Activated T-cell treated with anti-CD3 and anti-CD28 coated beads, Interleukin-2, amount 50 U/mL, for 48 hours (primary cell): ENCODE data around the gene SARDH.

Experiments used
- DNase-seq, 2 experiments: peaks; one replicate each; pipeline ENCODE4 v3.0.0-alpha.2; 2020

SARDH gene

DNA sequence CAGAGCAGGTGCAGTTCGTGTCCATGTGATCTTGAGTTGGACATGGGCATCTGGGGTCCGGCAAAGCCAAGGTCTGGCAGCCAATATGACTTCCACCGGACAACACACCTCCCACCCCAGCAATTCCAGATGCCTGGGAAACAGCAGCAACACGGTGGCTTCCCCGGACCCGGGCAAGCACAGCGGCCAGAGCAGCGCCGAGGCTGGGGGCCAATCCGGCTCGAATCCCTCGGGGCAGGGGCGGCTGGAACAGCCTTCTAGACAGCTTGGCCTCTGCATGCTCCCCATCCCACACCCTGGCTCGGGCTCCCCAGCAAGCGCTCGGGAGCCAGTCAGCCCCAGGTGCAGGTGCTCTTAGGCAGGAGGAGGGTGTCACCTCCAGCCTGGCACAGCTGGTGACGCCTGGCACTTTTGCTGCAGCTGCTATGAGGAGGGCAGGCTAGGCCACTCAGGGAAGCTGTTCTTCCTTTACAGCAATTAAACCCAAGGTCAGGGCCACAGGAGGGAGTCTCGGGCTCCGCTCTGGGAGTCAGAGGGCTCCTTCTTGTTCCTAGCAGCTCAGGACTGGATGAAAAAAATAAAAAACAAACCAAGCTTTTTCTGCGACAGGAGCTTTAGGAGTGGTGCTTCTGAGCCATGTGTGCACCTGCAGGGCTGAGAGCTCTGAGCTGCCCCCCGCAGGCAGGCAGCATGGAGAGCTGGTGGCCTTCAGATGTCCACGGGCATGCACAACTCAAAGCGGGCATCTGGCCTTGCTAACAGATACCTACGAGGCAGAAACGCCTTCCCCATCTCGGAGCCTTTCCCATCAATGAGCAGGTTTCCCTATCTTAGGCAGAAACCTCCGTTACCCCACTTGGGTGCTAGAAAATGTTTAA, 73.7 kb downstream of the SARDH start:
- no peak for DNase-seq

DNA sequence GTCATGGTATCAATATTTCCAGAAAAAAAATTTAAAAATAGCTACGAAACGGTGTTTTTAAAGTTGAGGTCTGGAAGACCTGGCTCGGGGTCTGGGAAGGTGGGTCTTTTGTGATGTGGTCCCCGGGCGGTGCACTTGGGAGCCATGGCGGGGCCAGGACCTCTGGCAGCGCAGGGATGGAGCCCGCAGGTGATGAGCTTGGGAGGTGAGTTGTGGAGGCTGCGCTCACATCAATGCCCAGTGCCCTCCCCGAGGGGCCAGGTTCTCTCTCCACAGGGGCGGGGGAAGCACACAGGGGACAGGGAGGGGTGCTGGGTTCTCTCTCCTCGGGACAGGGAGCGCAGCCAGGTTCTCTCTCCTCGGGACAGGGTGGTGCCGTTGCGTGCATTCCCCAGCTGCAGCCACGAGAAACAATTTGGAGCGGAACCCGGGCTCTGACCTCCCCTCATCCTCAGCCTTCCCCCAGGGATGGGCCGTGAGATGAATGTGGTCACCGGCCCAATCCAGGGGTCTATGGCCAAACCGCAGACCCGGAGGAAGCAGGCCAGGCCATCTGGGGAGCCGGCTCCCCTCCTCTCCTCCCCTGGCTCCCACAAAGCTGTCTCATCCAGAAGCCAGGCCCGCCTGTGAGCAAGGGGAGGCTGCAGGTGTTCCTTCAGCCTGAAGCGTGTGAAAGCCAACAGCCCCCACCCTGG, 76.2 kb downstream of the SARDH start:
- DNase-seq: no peak

DNA sequence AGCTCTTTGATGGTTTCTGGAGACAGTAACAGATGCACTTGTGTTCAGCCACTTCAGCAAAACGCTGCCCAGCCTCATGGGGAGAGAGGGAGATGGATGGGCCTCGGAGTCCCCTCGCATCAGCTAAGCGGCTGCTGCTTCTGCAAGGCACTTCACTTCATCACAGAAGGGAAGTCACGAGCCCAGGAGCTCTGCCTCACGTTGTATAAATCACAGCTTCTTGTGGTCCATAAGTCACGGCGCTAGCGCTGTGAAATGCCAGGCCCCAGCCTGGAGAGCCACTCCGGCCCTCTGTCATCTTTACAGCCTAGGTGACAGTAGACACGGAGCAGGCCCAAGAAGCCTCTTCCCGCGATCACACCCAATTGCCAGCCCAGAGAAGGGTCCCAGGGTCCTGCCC, 78.6 kb downstream of the SARDH start:
- DNase-seq: no peak

DNA sequence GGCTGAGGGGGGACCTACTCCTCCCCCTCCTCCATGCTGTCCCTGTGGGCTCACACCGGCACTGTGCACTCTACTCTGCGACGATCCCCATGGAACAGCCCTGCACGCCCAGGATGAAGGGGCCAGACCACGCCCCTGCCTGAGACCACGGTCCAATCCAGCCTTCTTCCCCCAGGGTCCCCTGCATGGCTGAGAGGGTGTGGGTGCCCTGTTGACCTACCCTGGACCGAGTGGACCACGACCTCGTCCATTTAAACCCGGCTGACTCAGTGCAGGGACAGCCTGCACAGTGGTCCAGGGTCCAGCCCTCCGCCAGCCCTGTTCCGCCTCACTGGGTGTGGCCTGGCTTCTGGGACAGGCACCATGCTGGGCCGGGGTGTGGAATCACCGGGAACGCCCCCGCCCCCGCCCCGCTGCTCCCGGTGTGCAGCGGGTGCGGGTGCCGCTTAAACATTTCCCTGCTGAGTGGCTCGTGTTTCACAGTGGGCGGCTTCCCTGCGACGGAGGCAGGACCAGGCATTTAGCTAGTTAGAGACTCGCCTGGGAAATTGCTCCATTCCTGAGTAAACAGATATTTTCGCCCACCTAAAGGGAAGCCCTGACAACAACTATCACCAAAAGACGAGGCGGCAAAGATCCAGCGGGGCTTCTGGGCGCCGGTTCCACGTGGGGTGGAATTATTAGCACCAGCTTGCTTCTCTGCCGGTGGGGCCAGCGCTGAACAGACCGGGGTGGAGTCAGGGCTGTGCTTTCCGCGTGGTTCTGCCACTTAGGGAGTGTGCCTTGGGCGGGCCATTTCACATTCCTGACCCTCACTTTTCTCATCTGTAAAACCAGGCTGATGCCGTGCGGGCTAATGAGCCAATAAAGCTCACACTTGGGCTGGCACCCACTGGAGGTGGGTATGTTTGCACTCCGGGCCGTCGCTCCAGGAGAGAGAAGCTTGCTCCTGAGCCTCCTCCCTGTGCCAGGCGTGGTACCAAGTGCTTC, 79.4 kb downstream of the SARDH start:
- DNase-seq: peak; percentile 33 to 38

DNA sequence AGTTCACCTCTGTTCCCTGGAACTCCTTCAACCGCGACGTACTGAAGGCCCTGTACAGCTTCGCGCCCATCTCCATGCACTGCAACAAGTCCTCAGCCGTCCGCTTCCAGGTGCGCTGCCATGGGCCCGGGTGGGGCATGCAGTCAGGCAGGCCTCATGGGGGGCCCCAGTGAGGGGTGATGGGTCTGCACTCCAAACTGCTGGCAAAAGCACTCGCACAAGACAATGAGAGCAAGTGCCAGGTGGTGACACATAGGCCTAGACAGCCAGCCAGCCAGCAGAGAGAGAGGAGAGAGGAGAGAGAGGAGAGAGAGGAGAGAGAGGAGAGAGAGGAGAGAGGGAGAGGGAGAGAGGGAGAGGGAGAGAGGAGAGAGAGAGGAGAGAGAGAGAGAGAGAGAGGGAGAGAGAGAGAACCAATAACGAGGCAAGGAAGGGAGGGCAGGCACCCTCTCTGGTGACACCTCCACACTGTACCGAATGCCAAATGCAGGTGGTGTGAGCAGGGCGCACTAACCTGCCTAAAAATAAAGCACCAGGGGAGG, 81.0 kb downstream of the SARDH start:
- DNase-seq: no peak

DNA sequence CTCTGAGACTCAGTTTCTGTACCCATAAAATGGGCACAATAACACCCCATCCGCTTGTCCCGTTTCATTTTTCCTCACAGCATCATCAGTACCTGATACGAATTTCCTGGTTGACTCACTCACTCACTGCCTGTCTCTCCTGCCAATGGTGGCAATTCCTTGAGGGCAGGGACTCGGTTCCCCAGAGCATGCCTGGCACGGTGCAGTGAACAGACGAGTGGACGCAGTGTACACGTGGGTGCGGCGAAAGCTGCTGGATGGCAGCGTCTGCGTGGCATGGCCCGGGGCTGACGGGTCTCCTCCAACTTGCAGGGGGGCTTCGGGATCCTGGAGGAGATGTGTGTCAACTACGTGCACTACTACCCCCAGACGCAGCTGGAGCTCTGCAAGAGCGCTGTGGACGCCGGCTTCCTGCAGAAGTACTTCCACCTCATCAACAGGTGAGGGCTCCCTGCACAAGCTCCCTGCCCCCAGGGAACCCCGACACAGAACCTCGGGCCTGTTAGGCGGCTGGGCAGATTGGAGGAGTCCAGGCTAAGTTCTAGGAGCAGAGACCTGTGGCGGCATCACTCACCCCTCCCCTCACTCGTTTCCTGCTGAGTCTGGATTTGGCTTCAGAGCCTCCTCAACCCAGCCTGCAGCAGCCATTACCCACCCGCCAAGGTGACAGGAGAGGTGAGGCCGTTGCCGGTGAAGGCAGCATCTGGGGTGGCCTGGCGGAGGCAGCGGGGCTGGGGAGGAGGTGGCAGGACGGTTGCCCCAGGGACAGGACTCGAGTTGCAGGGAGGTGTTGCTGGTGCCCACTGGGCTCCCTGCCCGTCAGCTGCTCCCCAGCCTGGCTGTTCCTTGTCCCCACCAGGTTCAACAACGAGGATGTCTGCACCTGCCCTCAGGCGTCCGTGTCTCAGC, 81.7 kb downstream of the SARDH start:
- peak; percentile 26 to 35 for DNase-seq

DNA sequence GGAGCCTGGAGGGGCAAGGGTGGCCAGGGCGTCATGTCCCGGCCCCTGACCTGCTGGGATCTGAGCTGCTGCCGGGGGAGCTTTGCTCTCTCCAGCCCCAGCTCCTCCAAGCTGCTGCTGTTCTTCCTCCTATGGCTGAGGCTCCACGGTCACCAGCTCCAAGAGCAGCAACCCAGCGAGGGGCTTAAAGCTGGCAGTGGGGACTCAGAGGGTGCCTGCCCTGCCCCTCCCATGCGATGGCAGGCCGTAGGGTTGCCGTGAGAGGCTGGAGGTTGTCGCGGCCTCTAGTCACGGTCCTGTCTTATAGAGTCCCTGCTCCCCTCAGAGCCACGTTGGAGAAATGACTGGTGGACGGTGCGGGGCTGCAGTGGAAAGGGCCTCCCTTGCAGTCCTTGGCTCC, 82.5 kb downstream of the SARDH start:
- no peak for DNase-seq

DNA sequence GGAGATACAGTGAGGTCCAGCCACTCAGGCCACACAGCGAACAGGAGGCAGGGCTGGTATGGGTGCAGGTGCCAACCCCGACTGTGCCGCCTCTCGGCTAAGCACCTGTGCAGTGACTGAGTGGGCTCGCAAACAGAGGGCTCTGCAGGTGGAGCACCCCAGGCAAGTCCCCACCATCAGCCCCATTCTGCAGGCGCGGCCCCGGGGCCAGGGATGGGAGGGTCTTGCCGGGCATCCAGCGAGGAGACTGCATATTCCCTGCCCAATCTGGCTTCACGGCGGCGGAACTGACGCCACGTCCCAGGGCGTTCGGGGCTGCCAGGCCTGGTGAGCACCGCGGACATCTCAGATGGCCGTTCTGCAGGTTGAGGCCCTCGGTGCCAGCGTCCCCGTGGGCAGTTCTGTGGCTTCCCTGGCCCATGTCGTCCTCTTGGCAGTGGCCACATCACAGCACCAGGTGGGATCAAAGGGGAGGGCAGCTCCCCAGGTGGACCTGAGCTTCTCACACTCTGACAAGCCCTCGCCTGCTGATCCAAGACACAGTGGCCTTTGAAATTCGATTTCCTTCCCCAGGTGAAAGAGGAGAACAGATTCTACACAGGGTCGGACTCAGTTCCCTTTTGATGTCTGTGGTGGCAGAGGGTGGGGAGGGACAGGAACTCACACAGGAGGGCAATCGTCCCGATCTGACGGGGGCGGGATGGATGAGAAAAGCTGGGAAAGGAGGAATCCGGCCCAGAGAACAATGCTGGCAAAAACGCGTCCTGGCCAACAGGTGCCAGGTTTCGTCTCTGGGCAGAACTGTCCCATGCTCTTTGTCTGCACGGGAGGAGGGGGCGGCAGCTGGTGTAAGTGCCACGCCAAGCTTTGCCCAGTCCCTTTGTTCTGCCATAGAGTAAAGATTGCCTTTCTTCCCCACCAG, 83.2 kb downstream of the SARDH start:
- no peak for DNase-seq

DNA sequence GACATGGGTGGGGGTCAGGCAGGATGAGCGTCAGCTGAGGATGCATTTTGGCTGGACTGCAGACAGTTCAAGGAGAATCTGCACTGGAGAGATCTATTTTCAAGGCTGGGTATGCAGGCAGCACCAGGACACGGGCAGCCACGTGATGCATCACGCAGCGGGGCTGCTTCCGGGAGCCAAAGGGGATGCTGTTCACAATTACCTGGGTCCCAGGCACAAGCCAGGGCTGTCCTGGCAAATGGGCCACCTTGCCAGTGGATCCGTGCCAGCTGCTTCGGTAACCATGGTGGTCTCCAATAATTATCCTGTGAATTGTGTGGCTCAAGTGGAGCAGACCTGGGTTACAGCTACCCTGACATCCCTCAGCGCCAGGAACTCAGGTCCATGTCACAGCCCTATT, 84.5 kb downstream of the SARDH start:
- DNase-seq: no peak

DNA sequence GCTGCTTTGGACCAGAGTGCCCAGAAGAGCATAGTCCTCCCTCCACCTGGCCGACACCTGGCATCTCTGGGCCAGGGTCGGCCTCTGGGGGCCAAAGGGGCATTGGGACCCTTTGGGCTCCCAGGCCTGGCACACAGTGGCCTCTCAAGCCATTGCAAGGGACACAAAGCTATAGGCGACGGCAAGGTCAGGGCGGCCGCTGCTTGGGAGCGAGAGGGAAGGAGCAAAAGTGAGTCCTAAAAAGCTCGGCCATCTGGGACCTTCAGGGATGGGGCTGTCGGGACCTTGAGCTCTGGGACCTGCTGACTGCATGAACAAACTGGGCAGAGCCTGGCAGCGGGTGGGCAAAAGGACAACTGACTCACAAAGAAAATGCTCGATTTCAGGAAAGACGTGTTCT, 88.1 kb downstream of the SARDH start:
- no peak for DNase-seq

DNA sequence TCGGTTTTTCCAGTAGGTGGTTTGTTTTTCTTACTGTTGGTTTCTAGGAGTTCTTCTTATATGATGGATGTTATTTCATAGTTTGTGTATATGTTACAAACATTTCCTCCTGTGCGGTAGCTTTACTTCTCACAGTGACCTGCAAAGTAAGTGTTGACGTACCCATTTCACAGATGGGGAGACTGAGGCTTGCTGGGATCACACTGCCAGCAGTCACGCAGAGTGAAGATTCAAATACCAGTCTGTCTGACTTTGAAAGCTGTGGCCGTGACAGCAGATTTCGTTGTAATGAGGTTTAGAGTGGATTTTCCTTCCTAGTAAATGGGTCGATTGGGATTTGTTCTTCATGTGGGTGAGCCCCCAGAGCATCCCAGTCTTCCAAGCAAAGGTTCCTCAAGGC, 89.0 kb downstream of the SARDH start:
- DNase-seq: no peak

DNA sequence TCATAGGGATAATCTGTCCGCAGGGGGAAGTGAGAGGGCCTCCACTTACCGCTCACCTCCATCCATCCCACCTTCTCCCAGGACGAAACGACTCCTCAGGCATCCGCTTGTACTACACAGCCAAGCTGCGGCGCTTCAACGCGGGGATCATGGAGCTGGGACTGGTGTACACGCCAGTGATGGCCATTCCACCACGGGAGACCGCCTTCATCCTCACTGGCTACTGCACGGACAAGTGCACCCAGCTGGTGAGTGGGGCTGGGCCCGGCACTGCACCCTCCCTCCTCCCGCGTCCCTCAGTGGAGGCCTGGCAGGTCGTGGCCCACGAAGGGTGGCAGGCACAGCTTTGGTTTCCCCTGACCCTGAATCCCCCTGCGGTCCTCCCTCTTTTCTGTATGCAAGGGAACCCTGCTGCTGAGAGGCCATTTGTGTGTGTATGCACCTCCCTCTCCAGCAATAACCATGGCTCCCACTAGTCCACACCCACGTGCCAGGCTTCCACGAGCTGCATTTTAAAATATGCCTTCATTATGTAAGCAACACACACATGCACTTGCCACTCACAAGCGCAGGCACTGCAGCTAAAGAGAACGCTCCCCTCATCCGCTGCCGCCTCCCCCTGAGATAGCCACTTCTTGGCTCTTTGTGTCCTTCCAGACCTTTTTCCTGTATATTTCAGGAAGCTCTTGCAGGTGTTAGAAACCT, 90.2 kb downstream of the SARDH start:
- DNase-seq: no peak

DNA sequence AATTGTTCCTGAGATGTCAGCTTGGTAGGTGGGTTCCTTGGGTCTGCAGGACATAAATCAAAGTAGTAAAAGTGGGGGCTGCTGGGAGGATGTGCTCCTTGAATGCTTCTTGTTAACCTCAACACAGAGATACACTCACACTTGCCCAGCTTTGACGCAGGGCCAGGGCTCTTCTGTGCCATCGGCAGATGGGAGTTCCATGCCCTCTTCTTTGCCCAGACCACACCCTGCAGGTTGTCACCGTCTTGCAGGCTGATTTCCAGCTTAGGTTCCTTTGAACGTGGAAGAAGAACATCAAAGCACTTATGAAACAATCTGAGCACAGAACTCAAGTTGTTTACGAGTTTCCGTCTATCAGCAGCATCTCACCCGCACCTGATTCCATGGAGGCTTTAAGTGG, 91.0 kb downstream of the SARDH start:
- no peak for DNase-seq

DNA sequence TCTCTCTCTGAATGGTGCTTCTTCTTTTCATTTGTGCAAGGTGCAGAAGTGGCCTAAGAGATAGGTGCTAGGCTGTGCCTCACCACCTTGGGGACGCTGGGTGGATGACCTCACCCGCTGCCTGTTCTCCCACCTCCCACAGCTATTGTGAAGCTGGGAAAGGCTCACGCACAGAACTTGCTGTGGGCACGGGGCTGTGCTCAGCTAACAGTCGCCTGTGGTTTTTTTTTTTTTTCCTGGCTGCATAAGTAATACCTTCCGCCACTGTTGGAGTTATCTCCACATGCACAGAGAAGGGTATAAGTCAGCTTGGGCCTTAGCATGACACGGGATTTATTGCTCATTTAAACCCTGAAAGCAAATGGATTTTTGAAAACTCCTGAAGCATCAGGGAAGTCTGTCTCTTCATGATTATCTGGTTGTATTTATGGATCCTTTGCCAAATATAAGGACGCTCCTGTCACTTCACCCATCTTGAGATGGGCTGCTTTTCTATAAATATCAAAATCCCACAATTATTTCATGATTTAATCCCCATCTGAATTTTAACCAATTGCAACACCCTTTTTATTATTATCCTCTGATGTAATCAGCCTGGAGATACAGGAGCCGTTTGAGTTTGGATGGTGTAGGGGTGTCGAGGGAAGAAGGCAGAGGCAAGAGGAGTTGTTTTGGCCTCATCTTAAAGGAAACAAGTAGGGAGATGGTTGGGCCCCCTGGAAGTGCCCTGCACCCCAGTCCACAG, 93.0 kb downstream of the SARDH start:
- DNase-seq: no peak

DNA sequence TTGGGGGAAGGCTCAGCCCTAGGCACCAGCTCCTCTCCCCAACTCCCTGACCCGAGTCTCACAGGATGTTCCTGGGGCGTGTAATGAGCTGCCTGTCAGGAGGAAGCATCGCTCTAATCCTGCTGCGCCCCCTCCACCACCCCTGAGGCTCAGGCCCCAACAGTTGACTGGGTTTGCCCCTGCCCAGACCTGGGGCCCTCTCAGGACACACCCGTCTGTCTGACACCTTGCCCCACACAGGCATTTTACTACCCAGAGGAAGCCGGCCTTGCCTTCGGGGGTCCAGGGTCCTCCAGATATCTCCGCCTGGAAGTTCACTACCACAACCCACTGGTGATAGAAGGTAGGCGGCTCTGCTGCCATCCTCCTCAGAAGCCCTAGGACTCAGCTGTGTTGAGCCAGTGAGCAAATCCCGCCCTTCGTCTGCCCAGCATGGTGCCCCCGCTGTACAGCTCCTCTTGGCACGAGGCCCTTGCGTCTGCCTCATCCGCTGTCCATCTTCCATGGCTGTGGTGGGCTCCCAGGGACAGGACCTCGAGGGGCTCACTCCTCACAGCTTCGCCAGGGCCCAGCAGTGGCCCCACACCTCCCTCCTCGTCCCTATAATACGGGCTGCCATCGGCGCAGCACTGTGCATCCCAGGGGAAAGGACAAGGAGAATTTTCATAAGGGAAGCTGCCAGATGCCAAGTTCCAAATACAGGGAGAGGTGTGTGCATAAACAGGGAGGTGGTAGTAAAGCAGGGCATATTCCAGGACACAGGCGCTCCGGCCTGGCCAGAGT, 94.0 kb downstream of the SARDH start:
- no peak for DNase-seq

DNA sequence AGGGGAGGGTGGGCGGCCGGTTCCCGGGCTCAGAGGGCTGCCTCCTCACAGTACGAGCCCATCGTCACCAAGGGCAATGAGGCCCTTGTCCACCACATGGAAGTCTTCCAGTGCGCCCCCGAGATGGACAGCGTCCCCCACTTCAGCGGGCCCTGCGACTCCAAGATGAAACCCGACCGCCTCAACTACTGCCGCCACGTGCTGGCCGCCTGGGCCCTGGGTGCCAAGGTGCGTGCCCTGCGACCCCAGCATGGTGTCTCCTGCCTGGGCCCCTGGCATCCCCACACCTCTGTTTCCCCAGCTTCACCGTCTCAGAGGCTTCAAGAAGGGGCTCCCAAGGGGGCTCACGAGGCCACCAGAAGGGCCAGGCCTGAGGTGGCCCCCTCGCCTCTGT, 94.8 kb downstream of the SARDH start:
- DNase-seq: no peak

DNA sequence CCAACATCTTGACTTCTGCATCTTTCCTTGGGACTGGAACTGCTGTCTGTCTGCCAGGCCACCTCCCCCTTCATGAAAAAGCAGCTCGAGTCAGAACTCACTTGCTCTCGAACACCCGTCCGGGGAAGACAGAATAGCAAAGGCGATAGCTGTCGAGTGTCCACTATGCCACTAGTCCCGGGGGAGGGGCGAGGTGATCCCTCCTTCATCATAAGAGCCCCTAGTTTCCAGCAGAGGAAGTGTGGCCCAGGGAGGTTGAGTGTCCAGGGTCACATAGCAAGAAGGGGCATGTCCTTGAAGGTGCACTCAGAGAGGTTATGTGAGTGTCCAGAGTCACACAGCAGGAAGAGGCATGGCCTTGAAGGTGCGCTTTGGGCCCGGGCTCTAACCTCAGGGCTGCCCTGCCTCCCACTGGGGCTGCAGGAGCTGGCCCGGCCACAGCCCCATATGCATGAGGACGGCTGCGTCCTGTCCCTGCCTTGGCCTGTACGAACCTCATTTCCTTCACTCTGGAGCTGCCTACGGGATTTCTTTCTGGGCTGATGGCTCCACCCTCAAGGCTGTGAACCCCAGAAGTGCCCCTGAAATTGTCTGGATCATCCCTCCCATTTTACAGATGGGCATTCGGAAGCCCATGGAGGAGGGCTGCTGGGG, 95.3 kb downstream of the SARDH start:
- DNase-seq: no peak
